Left lobe of liver (tissue), 2 donors: ENCODE measurements around the gene LDB2. TPM values are rescaled to one million over a fixed set of nuclear protein-coding genes. Genes with fewer than 3 reads are reported as not detected.
"Not testable (repeated sequence)": the region's sequence is repeated elsewhere in the genome, so short reads cannot be mapped to it uniquely, and the experiment has no call there.

Source experiments
- ATAC-seq: fragments of 200-7000 bp; cut with Tn5 transposase; one replicate; pipeline ENCODE4 v1.9.1; 2020; ENCODE audit warnings: mild to moderate bottlenecking, moderate library complexity
- DNase-seq: peaks from one replicate; pipeline ENCODE4 v3.0.0-alpha.2; 2020; ENCODE audit warnings: low spot score
- total RNA-seq: library from RNA; stranded (reverse); gene quantifications from one replicate; pipeline ENCODE4 v1.2.1, GENCODE V29; 2021
- donor health status: DM: no; HTN: no; CAD: no; lungs with moderate emphysema.
- donor health status: DM: no; HTN: yes; CAD: no.

Gene LDB2
- total RNA-seq, 1 donor from 2014 or later: 21.0 TPM

GRCh38 chr4:16663307-16663706 lies 235.1 kb downstream of the LDB2 start:
- ATAC-seq: no peak

GRCh38 chr4:16661813-16662212 lies 236.6 kb downstream of the LDB2 start:
- ATAC-seq: no peak
- DNase-seq: no peak

More at GRCh38 chr4:16663307-16663706, 235.1 kb downstream of the LDB2 start:
- no peak for DNase-seq

- no peak for DNase-seq
- ATAC-seq: no peak
Measured at GRCh38 chr4:16660656-16661055, 237.8 kb downstream of the LDB2 start.

- ATAC-seq: no peak
- no peak for DNase-seq
Measured at GRCh38 chr4:16659694-16660093, 238.8 kb downstream of the LDB2 start.

- DNase-seq: no peak
- ATAC-seq: no peak
Measured at GRCh38 chr4:16659079-16659478, 239.4 kb downstream of the LDB2 start.

- DNase-seq (no peak), ATAC-seq (no peak)
Measured at GRCh38 chr4:16658183-16658582, 240.3 kb downstream of the LDB2 start.

GRCh38 chr4:16655111-16655510 lies 243.3 kb downstream of the LDB2 start:
- ATAC-seq: no peak

GRCh38 chr4:16652732-16653305 lies 245.6 kb downstream of the LDB2 start:
- ATAC-seq: no peak
- DNase-seq: no peak

More at GRCh38 chr4:16655111-16655510, 243.3 kb downstream of the LDB2 start:
- no peak for DNase-seq

GRCh38 chr4:16646459-16646858 lies 252.0 kb downstream of the LDB2 start:
- no peak for DNase-seq
- no peak for ATAC-seq

GRCh38 chr4:16643893-16644292 lies 254.6 kb downstream of the LDB2 start:
- DNase-seq (no peak), ATAC-seq (no peak)

- ATAC-seq (no peak), DNase-seq (no peak)
Measured at GRCh38 chr4:16642897-16643296, 255.5 kb downstream of the LDB2 start.

- no peak for ATAC-seq
Measured at GRCh38 chr4:16641971-16642370, 256.5 kb downstream of the LDB2 start.

GRCh38 chr4:16636912-16637630 lies 261.4 kb downstream of the LDB2 start:
- ATAC-seq (no peak), DNase-seq (no peak)

More at GRCh38 chr4:16641971-16642370, 256.5 kb downstream of the LDB2 start:
- DNase-seq: no peak

- ATAC-seq (no peak), DNase-seq (no peak)
Measured at GRCh38 chr4:16636304-16636703, 262.1 kb downstream of the LDB2 start.

- DNase-seq, ATAC-seq: not testable (repeated sequence)
Measured at GRCh38 chr4:16629274-16629673, 269.2 kb downstream of the LDB2 start.

- DNase-seq, ATAC-seq: not testable (repeated sequence)
Measured at GRCh38 chr4:16628835-16629234, 269.6 kb downstream of the LDB2 start.

- ATAC-seq (no peak), DNase-seq (no peak)
Measured at GRCh38 chr4:16627999-16628398, 270.4 kb downstream of the LDB2 start.

GRCh38 chr4:16626945-16627344 lies 271.5 kb downstream of the LDB2 start:
- DNase-seq (no peak), ATAC-seq (no peak)

- no peak for DNase-seq
Measured at GRCh38 chr4:16622826-16623225, 275.6 kb downstream of the LDB2 start.

GRCh38 chr4:16617435-16617834 lies 281.0 kb downstream of the LDB2 start:
- DNase-seq (no peak), ATAC-seq (no peak)

More at GRCh38 chr4:16622826-16623225, 275.6 kb downstream of the LDB2 start:
- no peak for ATAC-seq

GRCh38 chr4:16617011-16617410 lies 281.4 kb downstream of the LDB2 start:
- DNase-seq (no peak), ATAC-seq (no peak)

GRCh38 chr4:16609170-16609758 lies 289.2 kb downstream of the LDB2 start:
- no peak for ATAC-seq
- DNase-seq: no peak
